HG02642 (cell line): ENCODE data around the gene ADAMTS18.

Experiments
- ATAC-seq: cut with Tn5 transposase; IDR thresholded peaks from one replicate; pipeline ENCODE4 v1.9.1; 2021; ENCODE audit warnings: mild to moderate bottlenecking; ENCODE audit not compliant: unreplicated experiment, poor library complexity

The ADAMTS18 gene

DNA sequence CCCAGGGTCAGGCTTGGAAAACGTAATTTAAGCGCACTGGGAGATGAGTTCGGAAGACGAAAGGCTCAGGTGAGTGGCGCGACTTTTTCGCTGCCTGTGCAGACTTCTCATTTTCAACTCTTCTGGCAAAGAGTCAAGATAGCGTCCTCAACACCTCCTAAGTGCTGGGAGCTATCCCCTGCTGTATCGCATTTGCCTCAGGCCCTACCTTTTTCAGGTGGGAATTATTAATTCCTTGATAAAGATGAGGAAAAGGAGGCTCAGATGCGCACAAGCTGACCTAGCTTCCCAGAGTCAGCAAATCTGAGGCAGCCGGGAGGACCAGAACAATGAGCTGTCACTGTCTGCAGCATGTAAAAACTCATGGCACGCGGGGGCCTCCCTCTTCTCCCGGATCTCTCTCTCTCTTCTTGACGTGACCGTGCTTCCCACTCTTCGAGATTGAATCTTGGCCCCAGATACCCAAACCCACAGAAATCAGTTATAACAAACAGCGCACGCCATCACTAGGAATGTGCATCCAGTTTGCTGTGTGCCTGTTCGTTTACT, 512 bp upstream of the ADAMTS18 start:
- ATAC-seq: no peak

DNA sequence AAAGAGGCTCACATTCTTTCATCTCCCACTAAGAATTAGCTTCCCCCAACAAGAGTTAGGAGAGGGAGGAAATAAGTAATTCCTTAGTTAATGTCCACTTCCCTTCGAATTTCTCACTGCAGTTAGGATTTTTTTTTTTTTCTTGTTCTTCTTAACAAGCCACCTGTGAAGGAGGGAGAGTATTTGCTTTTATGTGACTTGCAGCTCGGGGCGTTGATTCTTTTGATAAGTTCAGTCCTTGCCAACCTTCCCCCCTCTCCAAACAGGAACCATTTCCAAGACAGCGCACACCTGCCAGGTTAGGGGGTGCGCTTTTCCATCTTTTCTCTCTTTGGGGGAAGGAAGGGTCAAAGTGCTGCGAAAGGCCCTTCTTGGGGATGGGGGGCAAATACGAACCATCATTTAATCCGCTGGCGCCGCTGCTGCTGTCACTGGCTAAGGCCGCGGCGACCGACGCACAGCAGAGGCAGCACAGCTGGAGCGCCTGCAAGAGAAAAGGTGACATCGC, 758 bp downstream of the ADAMTS18 start:
- no peak for ATAC-seq

DNA sequence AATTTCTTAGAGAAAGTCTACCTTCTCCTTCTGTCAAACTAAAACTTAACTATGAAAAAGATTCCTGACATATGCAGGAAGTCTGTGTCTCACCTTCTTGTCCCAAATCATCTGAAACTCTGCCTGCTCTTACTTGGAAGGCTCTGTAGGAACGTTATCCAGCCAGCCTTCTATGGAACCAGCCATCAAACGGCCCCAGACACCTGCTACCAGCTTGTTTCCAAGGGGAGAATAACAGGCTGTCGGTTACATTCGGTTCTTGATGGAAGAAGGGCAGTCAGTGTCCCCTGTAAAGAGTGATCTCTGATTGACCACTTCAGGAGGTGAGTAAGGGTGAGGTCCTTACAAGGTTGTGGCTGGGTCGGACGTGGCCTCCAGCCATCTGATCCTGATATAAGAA, 1.7 kb downstream of the ADAMTS18 start:
- ATAC-seq: no peak

DNA sequence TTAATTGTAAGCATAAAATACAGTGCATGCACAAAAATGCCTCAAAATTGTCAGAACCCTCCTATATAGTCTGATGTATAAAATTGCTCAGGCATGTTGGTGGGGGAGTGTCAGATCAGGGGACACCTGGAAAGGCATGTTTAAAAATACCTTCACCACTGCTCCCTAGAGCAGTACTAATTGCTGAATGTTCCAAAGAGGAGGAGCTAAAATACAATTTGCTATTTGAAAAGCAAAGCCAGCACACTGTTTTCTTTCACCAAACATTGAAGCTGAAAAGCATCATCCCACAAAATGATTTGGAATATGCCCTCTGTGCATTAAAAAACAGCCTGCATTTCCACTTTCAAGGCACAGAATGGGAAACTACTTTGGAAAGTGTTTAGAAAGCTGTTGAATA, 2.6 kb downstream of the ADAMTS18 start:
- ATAC-seq: no peak

DNA sequence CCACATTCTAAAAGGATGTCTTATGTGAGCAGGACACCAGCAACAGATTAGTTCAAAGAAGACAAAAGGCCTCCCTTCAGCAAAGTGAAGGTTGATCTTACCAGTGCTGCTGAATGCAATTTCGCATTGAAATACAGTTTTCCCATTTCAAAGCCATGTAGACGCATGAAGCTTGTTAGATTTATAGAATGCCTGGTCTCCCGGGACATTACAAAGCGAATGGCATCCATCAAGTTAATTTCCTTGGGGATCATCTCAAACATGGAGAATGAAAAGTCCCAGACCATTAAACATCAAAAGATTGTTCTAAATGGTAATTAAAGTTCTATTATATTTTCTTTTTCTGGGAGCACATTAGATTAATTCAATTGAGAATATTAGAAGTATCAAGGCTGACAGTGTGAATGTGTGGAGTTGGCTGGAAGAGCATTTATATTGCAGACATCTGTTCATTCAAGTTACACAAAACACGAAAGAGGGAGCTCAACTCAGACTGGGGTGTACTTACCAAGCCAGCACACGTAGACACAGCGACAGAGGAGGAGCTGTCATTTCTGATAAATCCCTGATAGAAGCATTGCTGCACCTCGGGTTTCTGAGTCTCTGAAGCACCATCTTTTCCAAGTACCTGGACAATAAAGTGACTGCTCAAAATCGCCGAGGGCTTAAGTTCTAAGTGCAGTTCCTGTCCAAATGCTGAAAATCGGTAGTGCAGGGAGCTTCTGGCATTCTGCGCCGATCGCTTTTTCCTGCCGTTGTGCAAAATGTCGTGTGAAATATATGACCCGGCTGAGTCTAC, 3.8 kb downstream of the ADAMTS18 start:
- ATAC-seq: no peak

DNA sequence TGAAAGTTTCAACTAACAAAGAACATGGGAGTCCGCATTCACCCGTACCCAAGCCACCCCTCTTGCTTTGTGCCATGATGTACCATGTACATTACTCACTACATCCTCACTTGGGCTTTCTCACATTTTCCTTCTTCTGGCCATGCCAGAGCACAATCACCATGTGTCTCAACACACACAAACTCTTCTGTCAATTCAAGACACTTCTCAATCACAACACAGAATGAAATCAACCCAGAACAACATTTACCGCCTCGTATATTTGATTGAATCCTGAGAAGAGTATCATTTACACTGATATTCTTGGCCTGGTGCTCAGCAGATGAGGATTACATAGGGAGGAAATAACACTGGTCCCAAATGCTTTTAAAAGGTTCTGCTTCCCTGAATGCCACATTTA, 4.5 kb downstream of the ADAMTS18 start:
- ATAC-seq: no peak

DNA sequence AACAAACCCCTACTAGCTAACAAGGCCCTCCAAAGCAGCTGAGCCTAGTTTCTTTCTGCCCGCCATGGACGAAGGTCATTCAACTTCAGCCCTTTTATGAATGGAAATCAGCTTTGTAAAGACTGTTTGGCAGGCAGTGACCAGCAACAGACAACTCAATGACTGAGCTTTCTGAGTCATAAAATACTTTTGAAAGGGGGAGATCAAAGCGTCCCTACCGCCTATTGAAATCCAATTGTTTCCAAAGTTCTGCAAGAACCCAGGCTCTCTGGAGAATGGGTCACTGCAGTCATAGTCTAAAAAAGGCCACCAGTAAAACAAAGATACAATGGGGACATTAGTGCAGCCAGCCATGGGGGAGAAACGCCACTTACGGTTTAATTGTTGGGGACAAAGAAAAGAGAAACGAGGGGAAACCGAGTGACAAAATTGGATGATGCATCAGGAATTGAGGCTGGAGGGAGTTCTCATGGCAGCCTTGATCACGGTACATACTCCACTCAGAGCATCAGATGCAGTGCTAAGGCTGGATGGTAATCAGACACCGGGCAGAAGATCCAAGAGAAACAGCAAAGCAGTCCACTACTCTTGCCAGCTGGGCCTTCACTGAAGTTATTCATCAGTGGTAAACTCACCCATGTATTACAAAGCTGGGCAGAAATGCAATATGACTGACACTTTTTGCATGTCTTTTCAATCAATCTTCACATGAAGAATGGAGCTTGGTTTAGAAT, 9.8 kb downstream of the ADAMTS18 start:
- no peak for ATAC-seq

DNA sequence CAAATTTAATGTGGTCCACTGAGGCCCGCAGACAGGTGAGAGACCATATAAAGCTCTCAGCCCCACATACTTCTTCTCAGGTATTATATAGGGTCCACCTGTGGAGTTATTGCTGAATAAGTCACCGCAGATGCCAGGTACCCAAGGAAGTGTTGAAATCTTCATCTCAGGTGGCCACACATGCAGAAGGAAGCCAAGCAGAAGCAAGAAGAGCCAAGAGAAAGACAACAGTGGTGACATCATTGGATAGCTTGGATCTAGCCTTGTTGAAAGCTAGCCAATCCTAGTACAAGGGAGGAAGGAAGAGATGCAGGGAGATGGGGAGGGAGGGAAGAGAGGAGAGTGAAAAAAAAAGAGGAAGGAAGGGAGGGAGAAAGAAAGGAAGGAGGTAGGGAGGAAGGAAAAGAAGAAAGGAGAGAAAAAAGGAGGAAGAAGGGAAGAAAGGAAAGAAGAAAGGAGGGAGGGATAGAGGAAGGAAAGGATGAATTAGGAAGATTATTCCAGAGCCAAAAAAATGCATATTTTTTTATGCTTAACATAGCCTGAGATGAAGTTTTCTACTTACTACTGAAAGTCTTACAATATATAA, 12.5 kb downstream of the ADAMTS18 start:
- no peak for ATAC-seq

DNA sequence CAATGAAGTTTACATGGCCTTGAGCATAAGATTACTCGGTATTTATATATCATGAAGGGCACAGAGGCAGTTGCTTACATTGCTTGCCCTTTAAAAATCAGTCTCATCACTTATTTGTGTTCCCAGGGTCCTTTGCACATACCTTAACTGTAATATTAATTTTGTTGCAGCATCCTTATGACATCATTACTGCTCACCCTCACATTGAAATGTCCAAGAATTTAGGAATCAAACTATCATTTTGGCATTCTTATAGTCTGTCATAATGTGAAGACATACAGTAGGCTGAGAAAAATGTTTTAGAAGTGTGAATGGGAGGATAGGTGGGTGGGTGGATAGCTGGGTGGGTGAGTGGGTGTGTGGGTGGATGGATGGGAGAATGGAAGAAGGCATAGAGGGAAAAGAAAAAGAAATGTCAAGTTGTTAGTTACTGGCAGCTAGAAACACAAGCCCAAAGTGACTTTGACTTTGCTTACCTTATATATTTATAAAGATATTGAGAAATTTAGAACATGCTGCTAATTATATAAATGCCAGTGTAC, 17.8 kb downstream of the ADAMTS18 start:
- no peak for ATAC-seq

DNA sequence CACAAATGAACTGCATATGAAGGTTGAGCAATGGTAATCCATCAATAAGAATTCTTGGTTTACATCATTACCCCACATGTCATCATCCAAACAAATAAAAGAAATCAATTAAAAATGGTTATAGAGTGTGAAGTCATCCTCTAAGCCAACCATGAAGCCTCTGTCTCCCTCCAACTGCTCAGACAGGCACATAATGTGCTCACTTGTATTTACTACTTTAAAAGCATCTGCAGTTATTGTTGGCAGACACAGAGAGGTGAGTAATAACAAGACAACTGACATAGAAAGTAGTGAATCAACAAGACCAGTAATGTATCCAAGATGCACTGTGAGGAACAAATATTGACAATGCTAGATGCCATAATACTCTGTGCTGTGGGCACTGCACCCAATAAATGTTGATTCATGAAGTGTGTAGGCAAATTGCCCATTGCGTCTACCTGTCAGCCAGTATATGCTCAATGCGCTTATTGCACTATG, 20.0 kb downstream of the ADAMTS18 start:
- no peak for ATAC-seq

DNA sequence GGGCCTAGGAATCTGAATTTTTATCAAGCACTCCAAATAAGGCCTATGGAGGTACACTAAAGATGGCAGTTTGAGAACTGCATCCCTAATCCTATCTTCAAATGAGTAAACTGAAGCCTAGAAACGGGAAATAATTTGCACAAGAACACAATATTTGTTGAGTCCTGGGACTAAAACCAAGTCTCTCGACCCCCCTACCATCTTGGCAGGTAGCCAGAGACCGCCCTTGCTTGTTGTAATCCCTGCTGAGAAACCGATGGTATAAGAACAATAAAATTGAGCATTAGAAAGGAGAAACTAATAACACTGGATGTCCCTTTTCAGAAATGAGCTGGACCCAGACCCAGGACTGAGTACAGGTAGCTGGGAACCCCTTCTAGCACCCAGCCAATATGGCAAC, 24.4 kb downstream of the ADAMTS18 start:
- ATAC-seq: no peak

DNA sequence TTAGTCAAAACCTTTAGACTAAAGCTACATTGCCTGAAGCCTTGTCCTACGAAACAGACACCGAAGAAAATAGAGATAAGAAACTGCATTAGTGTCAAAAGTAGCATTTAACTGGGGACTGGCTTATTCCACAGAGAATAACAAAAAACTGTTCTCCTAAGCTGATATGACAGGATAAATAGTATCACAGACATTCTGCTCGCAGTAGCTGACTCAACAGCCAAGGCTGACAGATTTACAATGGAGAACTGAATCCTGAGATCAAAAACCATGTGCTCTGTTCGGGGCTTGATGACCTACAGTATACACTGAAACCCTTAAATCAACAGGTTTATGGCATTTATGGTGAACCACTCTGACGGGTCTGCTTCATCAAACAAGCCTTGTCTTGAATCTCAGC, 25.5 kb downstream of the ADAMTS18 start:
- ATAC-seq: no peak

DNA sequence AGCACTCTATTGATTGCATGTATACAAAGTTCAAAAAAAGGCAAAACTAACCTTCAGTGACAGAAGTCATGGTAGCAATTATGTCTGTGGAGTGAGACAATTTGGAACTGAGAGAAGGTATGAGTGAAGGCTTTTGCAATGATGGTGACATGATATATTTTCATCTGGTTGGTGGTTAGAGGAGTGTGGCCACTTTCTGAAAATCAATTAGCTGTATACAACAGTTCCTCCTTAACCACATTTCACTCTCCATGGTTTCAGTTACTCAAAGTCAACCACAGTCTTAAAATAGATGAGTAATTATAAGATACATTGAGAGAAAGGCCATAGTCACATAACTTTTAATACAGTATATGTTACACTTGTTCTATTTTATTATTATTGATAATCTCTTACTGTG, 26.2 kb downstream of the ADAMTS18 start:
- ATAC-seq: no peak

DNA sequence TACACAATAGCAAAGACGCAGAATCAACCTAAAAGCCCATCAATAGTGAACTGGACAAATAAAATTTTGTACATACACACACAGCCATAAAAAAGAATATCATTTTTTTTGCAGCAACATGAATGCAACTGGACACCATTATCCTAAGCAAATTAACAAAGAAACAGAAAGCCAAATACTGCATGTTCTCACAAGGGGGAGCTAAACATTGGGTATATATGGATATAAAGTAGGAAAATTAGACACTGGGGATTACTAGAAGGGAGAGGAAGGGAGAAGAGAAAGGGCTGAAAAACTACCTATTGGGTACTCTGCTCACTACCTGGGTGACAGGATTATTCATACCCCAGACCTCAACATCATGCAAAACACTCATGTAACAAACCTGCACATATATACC, 28.2 kb downstream of the ADAMTS18 start:
- ATAC-seq: no peak

DNA sequence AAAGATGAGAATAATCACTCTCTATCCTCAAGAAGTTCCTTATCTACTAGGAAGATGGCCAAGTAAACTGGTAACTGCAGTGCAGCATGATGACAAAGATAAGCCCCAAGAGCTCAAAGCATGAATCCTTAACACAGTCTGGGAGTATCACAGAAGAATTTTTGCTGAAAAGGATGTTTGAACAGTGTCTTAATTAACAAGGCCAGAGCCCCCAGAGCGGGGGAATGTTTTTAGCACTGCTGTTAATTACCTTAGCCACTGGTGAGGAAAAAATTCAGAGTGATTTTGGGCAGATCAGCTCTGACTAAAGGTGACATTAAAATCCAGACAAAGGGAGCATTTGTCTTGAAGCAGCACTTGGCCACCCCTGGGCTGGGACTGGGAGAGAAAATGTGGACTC, 30.1 kb downstream of the ADAMTS18 start:
- ATAC-seq: no peak

DNA sequence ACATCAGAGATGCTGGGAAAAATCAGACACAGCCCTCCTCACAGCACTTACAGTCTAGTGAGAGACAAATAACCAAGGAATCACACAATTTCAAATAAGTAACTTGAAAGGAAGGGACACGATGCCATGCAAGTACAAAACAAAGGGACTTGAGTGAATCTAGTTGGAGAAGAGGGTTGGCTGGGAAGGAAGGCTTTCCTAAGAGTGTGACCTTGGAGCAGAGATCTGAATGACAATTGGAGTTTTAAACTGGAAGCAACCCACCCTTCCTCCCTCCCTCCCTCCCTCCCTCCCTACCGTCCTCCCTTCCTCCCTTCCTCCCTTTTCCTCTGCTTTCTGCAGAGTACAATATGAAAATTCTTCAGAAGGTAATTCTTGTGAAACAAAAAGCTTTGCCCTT, 31.1 kb downstream of the ADAMTS18 start:
- ATAC-seq: no peak

DNA sequence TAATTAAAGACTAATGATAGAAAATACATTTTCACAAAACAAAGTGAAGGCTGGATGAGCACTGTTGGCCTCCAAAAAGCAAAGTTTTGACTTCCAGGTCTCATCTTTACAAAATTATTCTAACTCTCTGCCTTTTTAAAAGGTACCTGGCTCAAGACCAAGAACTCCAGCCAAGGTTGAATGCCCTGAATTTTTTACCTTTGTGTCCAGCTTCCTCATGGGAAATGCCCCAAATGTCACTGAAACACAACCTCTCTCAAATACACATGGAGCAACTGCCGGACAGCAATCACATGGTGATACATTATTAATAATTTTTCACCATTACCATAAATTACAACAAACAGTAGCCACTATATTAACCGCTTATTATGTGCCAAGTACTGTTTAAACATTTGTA, 32.2 kb downstream of the ADAMTS18 start:
- no peak for ATAC-seq

DNA sequence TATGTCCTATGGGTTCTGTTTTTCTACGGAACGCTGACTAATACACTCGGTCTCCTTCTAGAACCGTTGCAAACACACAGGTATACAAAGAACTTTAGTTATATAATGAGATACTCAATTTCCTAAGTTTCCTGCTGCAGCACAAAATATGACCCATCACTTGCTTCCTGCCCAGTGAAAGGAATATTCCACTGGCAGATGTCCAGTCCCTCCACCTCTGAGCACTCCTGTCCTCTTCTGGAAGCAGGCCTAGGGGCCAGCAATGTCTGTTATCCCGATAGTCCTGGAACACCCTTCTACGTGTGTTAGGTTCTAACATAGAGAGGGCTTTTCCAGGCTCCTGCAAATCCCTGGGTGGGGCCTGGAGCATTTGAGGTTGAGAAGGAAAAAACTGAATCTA, 32.7 kb downstream of the ADAMTS18 start:
- ATAC-seq: no peak

DNA sequence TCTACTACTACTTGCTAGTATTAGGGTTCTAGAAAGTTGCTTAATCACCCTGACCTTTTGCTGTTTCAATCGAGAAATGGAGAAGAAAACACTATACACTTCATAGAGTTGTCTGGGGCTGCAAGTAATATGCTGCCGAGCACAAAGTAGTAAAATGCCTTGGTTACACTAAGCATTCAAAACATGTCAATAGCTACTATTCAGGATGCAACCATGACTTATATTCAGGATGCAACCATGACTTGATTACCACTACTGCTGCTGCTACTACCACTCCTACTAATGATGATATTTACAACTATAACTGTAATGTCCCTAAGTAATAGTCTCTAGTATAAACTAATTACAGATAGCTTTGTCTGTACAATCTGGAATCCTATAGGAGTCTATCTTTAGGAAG, 35.3 kb downstream of the ADAMTS18 start:
- ATAC-seq: no peak

DNA sequence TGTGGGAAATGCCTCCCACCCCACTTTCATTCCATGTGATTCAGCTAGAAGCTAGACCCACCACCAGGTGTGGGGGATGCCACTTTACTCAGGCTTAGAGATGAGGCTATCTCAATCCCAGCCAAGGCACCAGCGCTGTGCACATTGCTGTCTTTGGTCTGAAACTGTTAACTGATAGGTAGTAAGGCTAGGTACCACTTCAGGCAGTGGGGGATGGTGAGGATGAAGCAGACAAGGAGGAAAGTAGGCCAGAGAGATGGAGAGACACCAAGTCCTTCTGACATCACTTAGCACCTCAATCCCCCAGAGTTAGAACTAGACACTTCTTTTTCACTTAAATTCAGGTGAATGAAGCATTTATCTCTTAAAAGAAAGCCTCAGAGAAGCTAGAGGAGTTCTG, 35.8 kb downstream of the ADAMTS18 start:
- ATAC-seq: no peak

DNA sequence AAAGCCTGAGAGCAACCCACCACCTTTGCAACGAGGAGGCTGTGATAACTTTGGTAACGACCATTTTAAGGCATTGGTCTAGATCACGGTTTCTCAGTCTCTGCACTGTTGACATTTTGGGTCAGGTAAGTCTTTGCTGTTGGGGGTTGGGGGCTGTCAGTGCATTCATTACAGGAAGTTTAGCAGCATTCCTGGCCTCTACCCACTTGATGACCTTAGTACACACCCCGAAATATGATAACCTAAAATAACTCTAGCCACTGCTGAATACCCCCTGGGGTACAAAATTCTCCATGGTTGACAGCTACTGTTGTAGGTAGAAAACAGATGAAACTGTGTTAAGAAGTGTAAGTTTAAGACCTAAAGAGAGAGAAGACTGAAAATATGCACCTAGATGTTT, 36.3 kb downstream of the ADAMTS18 start:
- no peak for ATAC-seq
